NCI-H2029 treated with DMSO at 0.1 percent for 48 hours (cell line): ENCODE results near the gene MRPS22.

Experiments used
- DNase-seq: peaks from one replicate; lab custom pipeline; 2025; lab: John Stamatoyannopoulos, UW

MRPS22 gene

DNA sequence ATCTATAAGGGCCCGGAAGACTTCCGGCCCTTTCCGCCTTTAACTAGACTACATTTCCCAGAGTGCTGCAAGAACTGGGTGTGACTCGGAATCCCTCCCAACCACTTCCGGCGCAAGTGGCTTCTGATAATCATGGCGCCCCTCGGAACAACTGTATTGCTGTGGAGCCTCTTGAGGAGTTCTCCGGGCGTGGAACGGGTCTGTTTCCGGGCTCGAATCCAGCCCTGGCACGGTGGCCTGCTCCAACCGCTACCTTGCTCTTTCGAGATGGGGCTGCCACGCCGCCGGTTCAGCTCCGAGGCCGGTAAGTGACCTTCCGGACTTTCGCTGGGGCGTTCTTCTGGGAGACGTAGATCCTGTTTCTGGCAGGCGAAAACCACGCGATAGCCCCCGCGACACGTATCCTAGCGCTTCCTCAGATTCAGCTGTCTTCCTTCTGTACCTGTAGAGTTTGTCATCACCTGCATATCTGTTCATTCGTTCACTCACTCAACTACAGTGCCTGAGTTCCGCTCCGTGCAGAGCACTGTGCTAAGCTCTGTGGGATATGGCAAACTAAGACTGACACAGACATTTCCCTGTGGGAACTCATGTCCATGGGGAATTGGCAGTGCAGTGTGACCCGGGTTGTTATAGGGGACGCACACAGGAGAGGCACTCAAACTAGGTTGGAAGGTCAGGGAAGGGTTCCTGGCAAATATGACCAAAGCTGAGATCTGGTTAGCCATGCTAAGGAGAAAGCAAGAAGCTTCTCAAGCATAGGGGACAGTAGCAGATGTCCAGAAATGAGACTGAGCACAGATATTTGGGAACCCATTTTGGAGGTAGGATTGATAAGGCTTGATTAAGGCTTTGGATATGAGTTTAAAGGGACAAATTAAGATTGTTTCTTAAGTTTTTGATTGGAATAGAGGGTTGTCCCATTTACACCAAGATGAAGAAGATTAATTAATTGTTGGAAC, at the start of gene MRPS22:
MRPS22 (plus strand) TSS at position 126 of the 962 bp plus-strand sequence; CDS start at position 133, 7 bp downstream.
- DNase-seq, result peak; percentile 82

DNA sequence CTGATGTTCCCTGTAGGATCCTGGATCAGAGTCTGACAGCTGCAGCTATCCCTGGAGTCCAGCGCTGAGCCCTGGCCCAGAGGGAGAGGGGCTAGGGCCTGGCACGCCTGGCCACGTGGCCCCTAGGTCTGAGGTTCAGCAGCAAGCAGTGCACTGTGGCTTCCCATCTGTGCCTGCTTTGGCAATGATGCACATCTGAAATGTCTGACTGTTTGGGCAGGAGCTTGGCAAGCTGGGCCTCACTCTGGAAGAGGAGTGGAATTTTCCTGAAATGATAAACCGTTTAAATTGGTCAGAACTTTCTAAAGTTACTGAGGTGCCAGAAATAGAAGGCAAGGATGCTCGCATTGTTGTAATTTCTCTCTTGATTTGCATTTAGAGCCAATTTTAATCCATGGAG, 48.8 kb upstream of the MRPS22 start:
- no peak for DNase-seq

DNA sequence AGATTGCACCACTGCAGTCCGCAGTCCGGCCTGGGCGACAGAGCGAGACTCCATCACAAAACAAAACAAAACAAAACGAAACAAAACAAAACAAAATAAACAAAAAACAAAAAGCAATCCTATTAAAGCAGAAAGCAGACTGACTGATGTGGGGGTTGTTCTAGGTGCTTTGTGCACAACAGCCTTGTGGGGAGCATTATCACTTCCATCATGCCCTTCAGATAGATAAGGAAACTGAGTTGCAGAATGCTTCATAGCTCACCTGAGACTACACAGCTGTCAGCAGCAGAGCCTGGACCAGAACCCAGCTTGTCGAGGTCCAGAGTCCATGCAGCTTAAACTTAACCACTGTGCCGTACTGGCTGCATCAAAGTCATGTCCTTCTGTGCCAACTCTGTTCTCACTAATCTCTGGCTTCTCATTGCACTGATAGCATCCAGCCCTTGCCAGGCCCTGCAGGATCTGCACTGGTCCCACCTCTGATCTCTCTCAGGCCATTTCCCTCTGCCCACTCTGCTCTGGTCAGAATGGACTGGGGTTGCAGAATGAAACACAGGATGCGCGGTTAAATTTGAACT, 47.6 kb upstream of the MRPS22 start:
- DNase-seq, result no peak

- DNase-seq, result no peak
These were observed 46.1 kb upstream of the MRPS22 start for GRCh38 chr3:139297588-139298311.

DNA sequence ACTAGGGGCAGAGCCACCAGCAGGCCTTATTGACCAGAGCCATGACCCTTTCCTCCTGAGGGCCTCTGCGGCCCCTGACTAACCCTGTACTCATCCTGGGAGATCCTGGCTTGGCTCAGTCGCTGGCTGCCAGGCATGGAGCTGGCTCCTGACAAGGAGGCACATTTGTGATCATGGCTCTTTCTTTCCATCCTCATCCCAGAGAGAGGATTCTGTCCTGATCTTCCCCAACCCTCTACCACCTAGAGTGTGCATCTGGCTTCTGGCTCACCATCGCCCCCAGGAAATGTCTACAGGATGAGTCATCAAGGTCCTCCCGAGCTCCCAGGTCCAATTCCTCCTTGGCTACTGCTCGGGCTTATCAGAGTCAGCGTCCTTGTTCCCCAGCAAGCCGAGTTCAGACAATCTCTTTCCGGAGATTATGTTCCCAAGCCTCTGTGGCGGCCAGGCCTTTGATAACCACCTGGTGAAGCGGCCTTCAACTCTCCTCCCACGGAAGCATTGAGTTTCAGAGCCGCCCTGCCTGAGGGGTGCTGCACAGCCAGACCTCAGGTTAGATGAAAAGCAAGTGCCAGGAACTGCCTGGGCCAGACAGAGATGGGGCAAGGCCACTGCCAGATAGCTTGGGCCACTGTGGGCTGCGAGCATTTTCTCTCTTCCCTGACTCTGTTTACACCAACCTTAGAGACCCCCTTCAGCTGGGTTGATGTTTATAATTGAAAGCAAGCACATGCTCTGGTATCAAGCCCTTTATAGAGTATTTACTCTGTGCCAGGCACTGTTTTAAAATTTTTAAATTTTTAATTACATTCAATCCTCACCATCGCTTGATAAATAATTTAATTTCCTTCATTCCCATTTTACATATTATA, 44.3 kb upstream of the MRPS22 start:
- no peak for DNase-seq

DNA sequence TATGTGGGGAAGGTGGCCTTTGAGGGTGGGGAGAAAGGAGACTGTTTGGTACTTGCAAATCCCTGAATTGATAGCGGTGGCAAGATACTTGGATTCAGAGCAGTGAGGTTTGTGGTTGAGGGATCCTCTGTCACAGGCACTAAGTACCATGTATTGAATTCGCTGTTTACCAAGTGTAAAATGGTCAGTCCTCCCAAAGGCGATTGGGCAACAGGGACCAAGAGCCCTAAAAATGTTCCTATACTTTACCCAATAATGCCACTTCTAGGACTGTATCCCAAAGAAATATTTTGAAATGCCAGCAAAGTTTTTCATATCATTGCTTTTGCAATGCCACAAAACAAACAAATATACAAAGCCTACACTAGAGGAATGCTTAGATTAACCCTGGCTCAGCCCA, 43.4 kb upstream of the MRPS22 start:
- DNase-seq, result no peak

DNA sequence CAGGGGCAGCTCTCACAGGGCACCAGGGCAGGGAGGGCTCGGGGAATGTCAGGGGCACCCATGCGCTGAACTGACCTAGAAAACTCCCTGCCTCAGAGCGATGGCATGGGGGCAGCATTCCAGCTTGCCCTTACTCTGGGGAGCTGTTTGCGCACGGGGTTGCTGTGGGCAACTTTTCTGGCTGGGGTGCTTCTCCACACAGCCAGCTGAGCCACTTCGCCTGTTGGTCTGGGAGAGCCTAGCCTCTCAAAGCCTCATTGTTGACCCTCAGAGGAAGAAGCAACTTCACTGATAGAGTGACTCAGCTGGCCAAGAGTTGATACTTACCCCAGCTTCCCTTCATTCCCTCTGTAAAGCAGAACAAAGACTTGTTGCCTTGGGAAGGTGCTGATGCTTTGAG, 42.6 kb upstream of the MRPS22 start:
- no peak for DNase-seq

GRCh38 chr3:139301654-139302053, 42.2 kb upstream of the MRPS22 start:
- DNase-seq, result no peak

DNA sequence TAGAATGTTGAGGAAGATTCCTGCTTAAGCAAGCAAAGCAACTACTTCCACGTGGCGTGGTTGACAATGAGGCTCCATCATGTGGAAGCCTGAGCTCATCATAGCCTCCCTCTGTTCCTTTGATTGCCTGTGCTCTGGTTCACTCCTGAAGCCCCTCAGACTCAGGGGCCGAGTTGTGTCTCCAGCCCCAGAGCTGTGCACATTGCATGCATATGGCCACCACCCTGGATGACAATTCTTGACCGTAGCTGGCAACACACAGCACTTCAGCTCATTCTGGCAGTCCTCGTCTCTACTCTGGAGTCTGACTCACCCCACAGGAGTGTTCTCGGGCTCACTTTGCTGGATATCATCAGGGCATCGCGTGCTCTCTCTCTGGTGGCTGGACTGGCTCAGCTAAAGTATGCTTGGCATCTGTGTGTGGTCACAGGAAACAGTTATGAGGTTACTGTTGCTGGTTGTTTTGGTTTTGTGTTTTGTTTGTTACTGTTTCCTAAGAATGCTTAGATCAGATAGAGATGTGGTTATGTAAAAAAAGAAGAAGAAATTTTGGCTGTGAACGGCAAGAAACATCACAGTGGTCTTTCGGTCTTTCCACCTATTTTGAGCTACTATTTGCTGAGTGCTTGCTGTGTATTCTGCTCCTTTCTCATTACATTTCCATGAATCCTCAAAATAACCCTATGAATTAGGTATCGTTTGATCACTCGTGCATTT, 41.6 kb upstream of the MRPS22 start:
- DNase-seq, result no peak

- DNase-seq, result no peak
These were observed 41.1 kb upstream of the MRPS22 start for GRCh38 chr3:139302801-139303113.

- DNase-seq, result no peak
These were observed 40.6 kb upstream of the MRPS22 start for GRCh38 chr3:139303216-139303615.

DNA sequence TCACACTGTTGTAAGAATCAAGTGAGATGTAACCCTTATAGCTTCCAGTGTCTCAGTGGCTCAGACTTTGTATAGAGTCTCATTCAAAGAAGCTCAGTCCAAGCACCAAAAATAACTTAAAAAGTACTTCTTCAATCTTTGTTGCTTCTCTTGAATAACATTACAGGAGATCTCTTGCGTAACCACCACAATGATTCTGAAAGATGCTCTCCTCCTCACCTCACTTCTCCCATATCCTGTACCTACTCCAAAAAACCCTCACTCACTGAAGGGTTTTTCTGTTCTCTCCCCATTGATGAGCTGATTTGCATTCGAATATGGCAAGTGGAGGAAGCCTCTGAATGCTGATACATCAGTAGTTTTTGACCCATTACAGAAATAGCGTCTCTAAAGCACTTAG, 39.4 kb upstream of the MRPS22 start:
- no peak for DNase-seq

- no peak for DNase-seq
These were observed 37.7 kb upstream of the MRPS22 start for GRCh38 chr3:139306078-139306477.

- DNase-seq, result no peak
These were observed 36.7 kb upstream of the MRPS22 start for GRCh38 chr3:139307072-139307491.

DNA sequence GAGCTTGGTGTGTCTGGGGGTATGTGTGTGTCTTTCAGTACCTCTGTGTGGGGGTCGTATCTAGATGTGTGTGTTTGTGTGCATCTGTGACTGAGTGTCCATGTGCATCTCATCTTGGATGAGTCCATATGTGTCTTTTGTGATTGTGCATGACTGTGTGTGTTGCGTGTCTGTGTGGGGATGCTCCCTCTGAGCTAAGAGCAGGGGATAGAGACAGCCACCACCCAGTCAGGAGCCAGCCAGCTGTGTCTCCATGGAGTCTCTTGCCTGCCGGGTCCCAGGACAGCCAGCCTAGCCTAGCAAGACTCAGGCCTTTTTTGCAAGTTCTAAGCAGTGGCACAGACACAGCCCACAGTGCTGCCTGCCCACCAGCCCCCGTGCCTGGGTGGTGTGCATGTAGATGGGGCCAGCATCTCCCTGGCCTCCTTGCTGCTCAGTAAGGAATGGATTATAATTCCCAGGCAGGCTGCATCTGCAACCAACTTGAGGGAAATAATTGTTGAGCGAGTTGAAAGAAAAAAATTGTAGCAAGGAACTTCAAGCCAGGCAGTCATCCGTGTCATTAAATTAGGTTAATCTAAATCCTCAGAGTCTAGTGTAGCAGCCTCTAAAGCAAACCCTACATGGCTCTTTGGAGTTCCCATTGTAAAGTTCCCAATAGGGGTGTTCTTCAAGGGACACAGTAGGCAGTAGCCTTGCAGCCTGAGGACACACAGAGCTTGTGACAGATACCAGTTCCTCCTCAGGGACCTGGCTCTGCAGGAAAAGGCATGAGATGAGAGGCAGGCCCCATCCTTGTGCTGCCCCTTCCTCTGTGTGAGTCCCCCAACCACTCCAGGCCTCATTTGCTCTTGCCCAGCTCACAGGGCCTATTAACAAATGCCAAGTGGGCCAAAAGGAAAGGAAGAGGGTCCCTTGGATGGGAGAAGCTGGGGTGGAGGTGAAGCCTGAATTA, 35.9 kb upstream of the MRPS22 start:
- no peak for DNase-seq

DNA sequence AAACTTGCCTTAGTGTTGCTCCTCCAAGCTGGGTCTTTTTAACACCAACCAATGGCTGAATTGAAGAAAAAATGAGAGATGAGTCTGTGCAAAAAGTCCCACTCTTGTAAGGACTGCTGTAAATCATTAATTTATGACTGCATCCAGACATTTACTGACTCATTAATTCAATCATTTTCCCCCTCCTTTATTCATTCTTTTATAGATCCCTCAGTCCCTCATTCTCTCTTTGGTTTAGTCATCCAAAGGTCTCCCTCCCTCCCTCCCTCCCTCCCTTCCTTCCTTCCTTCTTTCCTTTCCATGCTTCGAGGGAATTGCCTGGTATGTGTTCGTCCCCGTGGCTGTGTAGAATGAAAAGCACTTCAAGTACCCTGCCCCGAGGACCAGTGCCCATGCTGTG, 35.3 kb upstream of the MRPS22 start:
- no peak for DNase-seq

- no peak for DNase-seq
These were observed 34.7 kb upstream of the MRPS22 start for GRCh38 chr3:139309061-139309591.

GRCh38 chr3:139309880-139310279, 33.9 kb upstream of the MRPS22 start:
- DNase-seq, result no peak

GRCh38 chr3:139310474-139310933, 33.3 kb upstream of the MRPS22 start:
- no peak for DNase-seq

DNA sequence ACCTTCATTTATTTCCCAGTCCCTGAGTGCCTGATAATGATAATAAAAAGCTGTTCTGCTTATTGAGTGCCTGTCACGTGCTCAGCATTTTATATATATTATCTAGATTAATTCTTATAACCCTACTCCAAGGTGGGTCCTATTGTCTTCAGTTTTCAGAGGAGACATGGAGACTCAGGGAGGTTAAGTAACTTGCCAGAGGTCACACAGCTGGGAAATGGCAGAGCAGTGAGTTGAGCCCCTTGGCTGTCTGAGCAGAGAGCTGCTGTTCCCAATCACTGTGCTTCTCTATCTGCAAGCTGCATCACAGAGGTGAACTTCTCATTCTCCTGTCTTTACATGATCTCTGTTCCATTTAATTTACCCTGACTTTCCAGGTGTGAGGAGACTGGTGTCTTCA, 32.3 kb upstream of the MRPS22 start:
- DNase-seq, result no peak
